ENCODE results near the gene CXCR3. TPM values are rescaled to one million over a fixed set of nuclear protein-coding genes. Genes with fewer than 3 reads are reported as not detected.
"Not testable (repeated sequence)": the region's sequence is repeated elsewhere in the genome, so short reads cannot be mapped to it uniquely, and the experiment has no call there.

CXCR3 gene
- total RNA-seq, 3 donors from 2014 or later: not detected

- Histone ChIP-seq H3K9me3 (no peaks in the 10 kb centered on the region), H3K36me3 (no peaks in the 10 kb centered on the region), H3K4me3 (no peak overlapping the region), H3K27me3 (peaks cover 0 to 42% of the 10 kb centered on the region in 2 donors), H3K4me1 (no peaks in the 10 kb centered on the region), H3K27ac (no peak overlapping the region)
- intact Hi-C loops (cut with DNase I; ENCODE audit: low total_unique reads): no loop called here
- no peak for TF ChIP-seq POLR2AphosphoS5 (IDR thresholded peaks at IDR 0.05)
- no peak for TF ChIP-seq CTCF (IDR thresholded peaks at IDR 0.05)
- no peak for TF ChIP-seq POLR2A (IDR thresholded peaks at IDR 0.05)
- DNase-seq (ENCODE audit: low spot score in 2 of 2): no peak
Measured at GRCh38 chrX:71664889-71665491, 46.7 kb upstream of the CXCR3 start.

GRCh38 chrX:71664202-71664601, 45.9 kb upstream of the CXCR3 start:
- H3K4me3 ChIP-seq; H3K36me3 ChIP-seq; DNase-seq (ENCODE audit: low spot score in 2 of 2); H3K4me1 ChIP-seq; intact Hi-C loops (cut with DNase I; ENCODE audit: low total_unique reads); H3K27ac ChIP-seq; H3K9me3 ChIP-seq: not testable (repeated sequence)
- H3K27me3 ChIP-seq: peaks cover 0 to 44% of the 10 kb centered on the region in 2 donors

GRCh38 chrX:71663238-71663637, 44.9 kb upstream of the CXCR3 start:
- H3K27ac ChIP-seq; H3K4me3 ChIP-seq; DNase-seq (ENCODE audit: low spot score in 2 of 2); H3K4me1 ChIP-seq; H3K36me3 ChIP-seq; H3K9me3 ChIP-seq; intact Hi-C loops (cut with DNase I; ENCODE audit: low total_unique reads): not testable (repeated sequence)
- H3K27me3 ChIP-seq: peaks cover 0 to 47% of the 10 kb centered on the region in 2 donors

- DNase-seq (ENCODE audit: low spot score in 2 of 2); intact Hi-C loops (cut with DNase I; ENCODE audit: low total_unique reads): not testable (repeated sequence)
- H3K27me3 ChIP-seq: peaks cover 0 to 45% of the 10 kb centered on the region in 2 donors
Measured at GRCh38 chrX:71662654-71663053, 44.3 kb upstream of the CXCR3 start.

GRCh38 chrX:71661919-71662318, 43.6 kb upstream of the CXCR3 start:
- Histone ChIP-seq H3K4me3 (no peak overlapping the region), H3K9me3 (no peaks in the 10 kb centered on the region), H3K4me1 (no peaks in the 10 kb centered on the region), H3K27ac (no peak overlapping the region), H3K36me3 (no peaks in the 10 kb centered on the region), H3K27me3 (peaks cover 0 to 47% of the 10 kb centered on the region in 2 donors)
- DNase-seq (ENCODE audit: low spot score in 2 of 2): no peak
- TF ChIP-seq POLR2A (IDR thresholded peaks at IDR 0.05): no peak
- TF ChIP-seq CTCF (IDR thresholded peaks at IDR 0.05): no peak
- no peak for TF ChIP-seq POLR2AphosphoS5 (IDR thresholded peaks at IDR 0.05)
- intact Hi-C loops (cut with DNase I; ENCODE audit: low total_unique reads): no loop called here

More at GRCh38 chrX:71662654-71663053, 44.3 kb upstream of the CXCR3 start:
- H3K27ac ChIP-seq, H3K36me3 ChIP-seq, H3K4me1 ChIP-seq, H3K4me3 ChIP-seq, H3K9me3 ChIP-seq: not testable (repeated sequence)

- no peak for TF ChIP-seq CTCF (IDR thresholded peaks at IDR 0.05)
Measured at GRCh38 chrX:71660562-71661416, 42.5 kb upstream of the CXCR3 start.

More at GRCh38 chrX:71660562-71661416, 42.5 kb upstream of the CXCR3 start:
- no peak overlapping the region for H3K27ac ChIP-seq
- H3K9me3 ChIP-seq: no peaks in the 10 kb centered on the region
- no peaks in the 10 kb centered on the region for H3K36me3 ChIP-seq
- H3K4me3 ChIP-seq: no peak overlapping the region
- intact Hi-C loops (cut with DNase I; ENCODE audit: low total_unique reads): no loop called here
- H3K27me3 ChIP-seq: peaks cover 0 to 52% of the 10 kb centered on the region in 2 donors
- DNase-seq (ENCODE audit: low spot score in 2 of 2): no peak
- H3K4me1 ChIP-seq: no peaks in the 10 kb centered on the region
